HG03520 (cell line): Measurements from ENCODE around the gene VSIG8.

ENCODE experiments used
- ATAC-seq: cut with Tn5 transposase; IDR thresholded peaks from one replicate; pipeline ENCODE4 v1.9.1; 2021; ENCODE audit warnings: mild to moderate bottlenecking, moderate library complexity; ENCODE audit not compliant: unreplicated experiment

VSIG8 gene

DNA sequence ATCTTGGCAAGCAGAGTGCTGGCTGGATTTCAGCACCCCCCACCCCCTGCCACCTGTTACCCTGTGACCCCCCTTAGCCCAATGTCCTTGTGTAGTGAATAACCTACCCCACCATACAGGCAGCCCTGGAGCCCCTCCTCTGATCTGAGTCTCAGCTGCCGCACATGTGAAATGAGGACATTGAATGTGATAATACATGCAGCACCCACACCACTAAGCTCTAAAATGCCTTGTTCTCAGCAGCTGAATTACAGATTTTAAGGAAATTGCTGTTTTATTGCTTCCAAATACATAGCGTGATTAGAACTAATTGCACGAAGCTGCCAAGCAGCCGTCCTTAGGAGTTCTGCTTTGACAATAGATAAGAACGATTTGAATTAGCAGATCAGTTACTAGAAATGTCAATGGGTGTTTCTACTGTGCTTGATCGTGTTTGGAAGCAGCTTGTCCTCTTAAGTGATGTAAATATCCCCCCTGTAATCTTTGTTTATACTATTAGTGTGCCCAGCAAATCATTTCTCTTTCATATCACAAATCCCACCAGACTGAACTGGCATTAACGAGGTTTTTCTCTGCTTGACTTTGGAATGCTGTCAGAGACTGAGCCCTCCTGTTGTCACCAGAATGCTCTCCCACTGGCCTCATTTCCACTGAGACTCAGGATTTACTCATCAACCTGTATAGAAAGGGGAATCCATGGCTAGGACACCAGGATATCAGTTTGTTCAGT lies 30.9 kb downstream of the VSIG8 start:
- ATAC-seq: no peak

DNA sequence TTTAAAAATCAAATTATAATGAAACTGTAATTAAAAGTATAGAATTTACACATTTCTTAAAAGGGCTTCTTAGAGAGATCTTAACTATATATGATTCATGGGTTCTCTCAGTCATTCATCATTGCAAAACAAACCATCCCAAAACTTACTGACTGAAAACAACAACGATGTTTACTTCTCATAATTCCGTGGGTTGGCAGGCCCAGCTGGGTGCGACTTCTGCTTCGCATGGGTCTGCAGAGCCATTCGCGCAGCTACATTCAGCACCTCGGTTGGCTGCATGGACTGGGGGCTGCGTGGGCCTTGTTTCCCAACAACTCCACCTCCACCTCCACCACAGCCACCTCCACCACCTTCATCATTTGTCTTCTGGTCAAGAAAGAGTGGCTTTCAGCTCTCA lies 31.7 kb downstream of the VSIG8 start:
- ATAC-seq: no peak

DNA sequence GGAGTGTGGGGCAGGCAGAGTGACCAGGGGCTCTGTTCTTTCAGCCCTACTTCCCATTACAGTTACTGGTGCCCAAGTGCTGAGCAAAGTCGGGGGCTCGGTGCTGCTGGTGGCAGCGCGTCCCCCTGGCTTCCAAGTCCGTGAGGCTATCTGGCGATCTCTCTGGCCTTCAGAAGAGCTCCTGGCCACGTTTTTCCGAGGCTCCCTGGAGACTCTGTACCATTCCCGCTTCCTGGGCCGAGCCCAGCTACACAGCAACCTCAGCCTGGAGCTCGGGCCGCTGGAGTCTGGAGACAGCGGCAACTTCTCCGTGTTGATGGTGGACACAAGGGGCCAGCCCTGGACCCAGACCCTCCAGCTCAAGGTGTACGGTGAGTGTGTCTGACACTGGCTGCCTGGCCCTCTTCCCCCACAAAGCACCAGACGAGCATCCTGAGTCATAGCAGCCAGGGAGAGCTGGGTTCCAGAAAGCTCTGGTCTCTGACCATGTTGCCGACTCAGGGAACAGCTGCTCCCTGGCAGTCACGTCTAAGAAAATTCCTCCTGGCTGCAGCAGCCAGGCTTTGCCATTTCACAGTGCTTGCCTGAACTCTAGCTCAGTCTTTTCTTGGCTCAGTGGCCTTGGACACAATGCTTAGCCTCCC lies 32.5 kb downstream of the VSIG8 start:
- ATAC-seq: no peak

DNA sequence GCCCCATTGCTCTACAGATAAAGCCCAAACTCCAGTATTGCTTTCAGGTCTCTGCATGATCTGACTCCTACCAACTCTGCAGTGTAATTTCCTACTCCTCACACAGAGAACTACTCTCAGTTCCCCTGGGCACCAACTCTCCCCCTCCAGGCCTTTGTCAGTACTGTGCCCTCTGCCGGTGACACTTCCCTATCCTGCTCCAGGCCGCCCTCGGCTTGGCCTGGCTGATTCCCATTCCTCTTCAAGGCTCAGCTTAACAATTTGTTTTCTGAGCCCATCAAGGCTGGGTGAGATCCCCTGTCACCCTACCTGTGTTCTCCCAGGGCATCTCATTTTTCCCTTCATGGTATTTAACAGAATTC lies 33.2 kb downstream of the VSIG8 start:
- ATAC-seq: peak; percentile 75

DNA sequence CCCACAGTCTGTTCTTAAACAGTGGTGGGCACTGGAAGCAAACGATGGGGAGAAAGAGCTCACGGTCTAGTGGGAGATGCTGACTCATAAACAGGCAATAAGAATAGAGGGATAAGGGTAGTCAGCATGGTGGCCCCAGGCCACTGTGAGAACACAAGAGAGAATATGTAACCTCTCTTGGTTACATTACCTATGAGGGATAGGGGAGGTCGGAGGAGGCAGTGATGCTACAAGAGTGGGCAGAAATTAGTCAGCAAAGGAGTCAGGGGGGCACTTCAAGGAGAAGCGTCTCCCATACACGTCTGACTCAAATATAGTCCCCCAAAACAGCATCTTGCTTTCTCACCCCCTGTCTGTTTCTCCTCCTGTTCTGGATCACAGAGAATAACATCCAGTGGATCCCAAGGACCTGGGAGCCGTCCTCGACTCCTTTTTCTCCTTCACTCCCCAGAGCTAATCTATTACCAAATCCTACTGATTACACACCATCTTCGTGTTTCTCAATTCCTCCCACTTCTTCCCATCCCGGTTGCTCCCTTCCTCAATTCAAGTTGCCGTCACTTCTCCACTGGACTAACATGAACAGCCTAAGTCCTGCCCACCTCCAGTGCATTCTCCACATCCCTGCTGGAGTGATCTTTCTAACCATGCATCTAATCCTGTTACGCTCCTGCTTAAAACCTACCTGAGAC lies 33.7 kb downstream of the VSIG8 start:
- no peak for ATAC-seq

DNA sequence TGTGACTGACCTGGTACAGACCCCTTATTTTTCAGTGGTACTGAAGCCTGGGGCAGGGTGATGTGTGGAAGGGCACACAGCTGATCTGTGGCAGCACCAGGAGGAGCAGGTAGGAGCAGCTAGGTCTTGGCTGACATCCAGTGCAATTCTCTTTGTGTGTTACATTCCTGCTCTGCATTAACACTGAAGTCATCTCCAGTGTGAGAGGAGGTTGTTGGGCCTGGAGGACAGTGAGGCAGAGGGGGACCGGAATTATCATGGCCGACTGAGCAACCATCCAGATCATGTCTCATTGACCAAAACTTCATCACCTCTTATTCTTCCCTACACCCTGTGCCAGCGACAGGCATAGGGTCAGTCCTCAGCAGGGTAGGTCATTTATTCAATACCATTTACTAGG lies 34.3 kb downstream of the VSIG8 start:
- ATAC-seq: no peak

DNA sequence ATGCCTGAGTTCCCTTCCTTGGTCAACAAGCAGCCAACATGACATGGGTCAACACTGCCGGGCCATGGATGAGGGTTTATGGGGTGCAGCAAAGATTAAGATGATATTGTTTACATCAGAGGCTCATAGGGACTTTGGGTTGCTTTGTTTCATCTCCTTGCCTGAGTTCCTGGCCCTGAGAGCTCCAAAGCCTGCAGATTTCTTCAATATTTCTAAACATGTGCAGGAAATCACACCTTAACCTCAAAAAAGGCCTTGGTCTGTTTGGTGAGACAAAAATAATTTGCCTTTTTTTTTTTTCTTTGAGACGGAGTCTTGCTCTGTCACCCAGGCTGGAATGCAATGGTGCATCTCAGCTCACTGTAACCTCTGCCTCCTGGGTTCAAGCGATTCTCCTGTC lies 34.9 kb downstream of the VSIG8 start:
- no peak for ATAC-seq

DNA sequence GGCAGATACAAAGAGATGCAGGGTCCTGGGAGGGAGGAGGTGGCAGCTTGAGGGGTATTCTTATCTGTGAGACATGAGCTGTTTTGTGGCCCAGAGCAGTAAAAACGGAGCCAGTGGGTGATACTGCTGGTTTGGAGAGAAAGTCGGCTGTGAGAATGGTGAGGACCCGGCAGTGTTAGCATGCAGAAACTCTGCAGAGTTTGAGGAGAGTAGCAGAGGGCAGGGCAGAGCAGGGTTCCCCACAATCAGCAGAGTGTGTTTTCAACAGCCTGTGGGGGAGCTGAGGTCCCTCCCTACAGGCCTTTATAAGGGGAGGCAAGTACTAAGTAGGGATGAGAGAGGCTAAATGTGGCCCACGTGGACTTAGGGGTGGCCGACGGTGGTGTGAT lies 35.4 kb downstream of the VSIG8 start:
- ATAC-seq: no peak

DNA sequence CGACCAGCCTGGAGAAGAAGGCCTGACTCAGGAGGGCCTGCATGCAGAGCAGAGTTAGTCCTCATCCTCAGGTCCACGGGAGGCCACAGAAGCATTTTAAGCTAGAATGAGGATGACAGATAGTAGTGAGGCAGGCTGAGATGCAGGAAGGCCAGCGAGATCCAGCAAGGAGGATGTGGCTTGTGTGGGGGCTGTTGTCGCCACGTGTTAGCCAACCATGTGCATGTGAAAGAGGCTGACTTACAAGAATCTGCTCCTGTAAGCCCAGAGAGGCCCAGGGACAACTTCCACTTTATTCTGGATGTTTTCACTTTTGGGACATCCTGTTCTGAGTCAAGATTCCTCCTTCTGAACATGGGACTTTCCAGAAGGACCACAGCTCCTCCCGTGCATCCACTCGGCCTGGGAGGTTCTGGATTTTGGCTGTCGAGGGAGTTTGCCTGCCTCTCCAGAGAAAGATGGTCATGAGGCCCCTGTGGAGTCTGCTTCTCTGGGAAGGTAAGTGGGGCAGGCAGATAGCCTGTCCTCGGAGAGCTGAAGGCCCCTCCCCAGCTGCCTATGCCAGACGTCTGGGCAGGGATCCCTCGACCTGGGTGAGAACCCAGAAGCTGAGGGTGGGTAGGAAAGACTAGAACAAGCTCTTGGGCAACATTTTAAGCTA lies 35.9 kb downstream of the VSIG8 start, which contains the start of gene SLAMF8:
TSS of gene SLAMF8 (plus strand) at position 433 of the 661 bp plus-strand sequence. CDS start at position 459, 26 bp downstream.
- no peak for ATAC-seq

DNA sequence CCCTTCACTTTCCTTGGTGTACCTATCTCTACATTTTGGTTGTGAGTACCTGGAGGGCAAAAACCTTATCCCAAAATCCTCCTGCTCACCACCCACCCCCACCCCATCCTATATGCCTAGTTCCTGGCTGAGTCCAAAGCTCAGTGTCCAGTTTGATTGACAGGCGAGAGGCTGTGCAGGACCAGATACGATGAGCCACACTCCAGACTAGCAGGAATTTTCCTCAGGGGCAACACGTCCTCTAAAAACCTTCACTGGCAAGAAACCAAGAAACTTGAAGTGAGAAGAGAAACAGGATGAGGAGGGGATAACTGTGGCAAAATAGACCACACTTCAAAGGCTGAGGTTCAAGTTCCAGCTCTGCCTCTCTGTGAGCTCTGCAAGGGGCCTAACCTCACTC lies 36.9 kb downstream of the VSIG8 start:
- ATAC-seq: no peak

DNA sequence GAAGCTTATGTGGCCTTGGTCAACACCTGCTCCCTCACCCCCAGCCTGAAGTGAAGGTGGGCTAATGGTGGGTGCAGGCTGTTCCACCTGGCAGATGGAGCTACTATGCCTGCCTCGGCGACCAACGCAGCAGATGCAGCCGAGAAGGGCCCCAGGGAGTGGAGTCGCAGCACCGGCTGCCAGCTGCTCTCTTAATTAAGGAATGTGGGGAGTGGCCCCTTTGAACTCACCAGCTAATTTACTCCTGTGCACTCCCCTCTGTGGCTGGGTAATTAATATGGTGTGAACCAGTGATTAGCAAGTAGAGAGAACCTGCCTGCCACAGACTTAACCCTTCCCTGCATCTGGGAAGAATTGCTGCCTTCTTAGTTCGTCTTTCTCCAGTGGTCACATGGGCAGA lies 39.1 kb downstream of the VSIG8 start:
- no peak for ATAC-seq

DNA sequence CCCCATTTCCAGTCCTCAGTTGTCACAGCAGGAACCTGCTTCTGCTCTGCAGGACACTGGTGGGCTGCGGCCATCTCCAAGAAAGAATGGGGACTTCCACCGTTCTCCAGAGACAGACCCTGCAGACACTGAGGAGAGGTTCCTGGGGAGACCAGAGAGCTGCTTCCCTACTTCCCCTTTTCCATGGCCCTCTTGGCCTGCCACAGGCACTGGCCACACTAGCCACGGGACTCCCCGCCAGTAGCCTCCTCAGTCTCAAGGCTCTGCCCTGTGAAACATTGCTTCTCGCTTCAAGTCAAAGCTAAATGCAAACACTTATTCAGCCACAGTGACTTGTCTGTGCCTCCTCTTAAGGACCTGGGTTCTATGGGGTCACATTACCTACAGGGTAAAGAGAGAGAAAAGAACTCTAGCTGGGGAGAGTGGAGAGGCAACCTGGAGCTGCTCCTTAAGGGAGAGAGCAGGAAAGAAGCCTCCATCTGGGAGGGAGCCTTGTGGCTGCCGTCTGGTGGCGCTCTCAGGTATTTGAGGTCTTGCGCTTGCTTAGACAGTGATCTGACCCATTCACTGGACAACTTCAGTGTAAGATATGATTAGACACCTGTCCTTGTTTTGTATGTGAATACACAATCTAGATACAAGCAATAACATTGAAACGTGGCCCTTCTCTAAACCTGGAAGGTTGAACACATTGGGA lies 41.1 kb downstream of the VSIG8 start:
- ATAC-seq: peak; percentile 59

DNA sequence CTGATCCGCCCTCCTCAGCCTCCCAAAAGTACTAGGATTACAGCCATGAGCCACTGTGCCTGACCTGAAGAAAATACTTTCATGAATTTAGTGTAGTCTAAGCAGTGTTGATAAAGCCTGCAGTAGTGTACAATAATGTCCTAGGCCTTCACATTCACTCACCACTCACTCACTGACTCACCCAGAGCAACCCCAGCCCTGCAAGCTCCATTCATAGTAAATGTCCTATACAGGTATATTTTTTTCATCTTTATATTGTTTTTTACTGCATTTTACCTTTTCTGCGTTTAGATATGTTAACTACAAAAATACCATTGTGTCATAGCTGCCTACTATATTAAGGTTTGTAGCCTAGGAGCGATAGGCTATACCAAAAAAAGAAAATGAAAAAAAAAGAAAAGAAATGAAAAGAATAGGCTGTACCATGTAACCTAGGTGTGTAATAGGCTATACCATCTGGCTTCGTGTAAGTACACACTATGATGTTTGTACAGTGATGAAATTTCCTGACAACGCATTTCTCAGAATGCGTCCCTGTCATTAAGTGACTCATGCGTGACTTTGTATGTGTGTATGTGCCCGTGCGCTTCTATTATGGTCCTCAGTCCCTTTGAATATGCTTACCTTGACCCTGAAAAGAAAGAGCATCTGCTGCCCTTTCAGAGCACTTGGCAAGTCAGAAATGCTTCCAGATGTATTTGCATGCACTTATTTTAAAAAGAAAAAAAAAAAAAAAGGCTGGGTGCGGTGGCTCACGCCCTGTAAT lies 45.0 kb downstream of the VSIG8 start:
- ATAC-seq: no peak

DNA sequence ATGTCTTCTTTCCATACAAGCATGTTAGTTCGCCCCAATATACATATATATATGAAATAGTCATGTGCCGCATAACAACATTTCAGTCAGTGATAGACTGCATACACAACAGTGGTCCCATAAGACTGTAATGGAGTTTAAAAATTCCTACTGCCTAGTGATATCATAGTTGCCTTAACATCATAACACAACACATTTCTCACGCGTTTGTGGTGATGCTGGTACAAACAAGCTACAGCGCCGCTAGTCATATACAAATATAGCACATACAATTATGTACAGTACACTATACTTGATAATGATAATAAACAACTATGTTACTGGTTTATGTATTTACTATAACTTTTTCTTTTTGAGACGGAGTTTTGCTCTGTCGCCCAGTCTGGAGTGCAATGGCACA lies 46.5 kb downstream of the VSIG8 start:
- no peak for ATAC-seq

DNA sequence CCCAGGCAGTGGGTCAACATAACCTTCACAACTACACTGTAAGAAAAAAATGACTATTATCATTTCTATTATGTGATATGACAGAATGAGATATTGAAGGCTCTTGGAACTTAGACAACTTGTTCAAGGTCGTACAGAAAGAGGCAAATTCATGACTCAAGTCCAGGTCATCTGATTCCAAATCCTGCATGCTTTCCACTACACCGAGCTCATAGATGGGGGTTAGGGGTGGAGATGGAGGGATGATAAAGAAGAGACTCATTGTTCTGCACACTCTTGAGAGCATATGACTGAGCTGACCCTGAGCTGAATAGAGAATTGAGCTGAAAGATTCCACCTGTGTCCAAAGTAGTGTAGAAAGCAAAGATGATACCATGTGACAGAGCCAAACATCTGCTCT lies 57.5 kb downstream of the VSIG8 start:
- no peak for ATAC-seq
